Caco-2 (cell line): ENCODE measurements around the gene NOSIP. TPM values are rescaled to one million over a fixed set of nuclear protein-coding genes. Genes with fewer than 3 reads are reported as not detected.

ENCODE experiments used
- BruUV-seq: library from RNA; stranded (reverse); fragments of 400-500 nt; replicated peaks from 2 replicates; lab custom pipeline; 2021; lab: Mats Ljungman, UMichigan
- CTCF ChIA-PET: fragments of 300-600 bp; sonication (Branson Sonifier 250); formaldehyde crosslinking; loops from one replicate; lab custom pipeline; 2022; ENCODE audit warnings: antibody characterized with exemption; lab: Charles Lee
- POLR2A ChIA-PET: fragments of 300-600 bp; sonication (Branson Sonifier 250); formaldehyde crosslinking; loops from one replicate; lab custom pipeline; 2022; ENCODE audit warnings: antibody characterized with exemption; lab: Charles Lee
- DNase-seq, 2 experiments: peaks; one replicate each; pipeline versions ENCODE4 v3.0.0 to v3.0.0-alpha.2; 2020 to 2022
- H3K27me3 ChIP-seq: replicated peaks from 2 replicates; pipeline ENCODE4 v1.6.0; 2011; ENCODE audit warnings: low read length; ENCODE audit not compliant: control insufficient read depth, insufficient read depth
- H3K36me3 ChIP-seq: 2 replicates; pipeline ENCODE4 v1.5.1; 2011; ENCODE audit warnings: low read length; ENCODE audit not compliant: control insufficient read depth, insufficient read depth
- H3K4me1 ChIP-seq: fragments of 250-450 bp; sonication (Bioruptor Pico); 2 replicates; pipeline ENCODE4 v1.5.1; 2020; ENCODE audit warnings: mild to moderate bottlenecking
- H3K4me3 ChIP-seq: 2 replicates; pipeline ENCODE4 v1.5.1; 2011; ENCODE audit warnings: low read depth, mild to moderate bottlenecking, control low read depth, low read length
- H3K9me3 ChIP-seq: fragments of 250-450 bp; sonication (Bioruptor Pico); 2 replicates; pipeline ENCODE4 v1.5.1; 2020; ENCODE audit warnings: mild to moderate bottlenecking, moderate library complexity
- H3K27ac Mint-ChIP-seq: one replicate; pipeline ENCODE4 v1.8.0; 2022; ENCODE audit warnings: mixed read lengths; ENCODE audit not compliant: unreplicated experiment
- H3K27me3 Mint-ChIP-seq: one replicate; pipeline ENCODE4 v1.8.0; 2022; ENCODE audit warnings: mixed read lengths; ENCODE audit not compliant: insufficient read depth, unreplicated experiment
- H3K36me3 Mint-ChIP-seq: one replicate; pipeline ENCODE4 v1.8.0; 2022; ENCODE audit warnings: mild to moderate bottlenecking, mixed read lengths; ENCODE audit not compliant: insufficient read depth, unreplicated experiment
- H3K4me1 Mint-ChIP-seq: one replicate; pipeline ENCODE4 v1.8.0; 2022; ENCODE audit warnings: low read depth, mixed read lengths; ENCODE audit not compliant: unreplicated experiment
- H3K4me3 Mint-ChIP-seq: one replicate; pipeline ENCODE4 v1.8.0; 2022; ENCODE audit warnings: mild to moderate bottlenecking, moderate library complexity, mixed read lengths; ENCODE audit not compliant: unreplicated experiment
- H3K9me3 Mint-ChIP-seq: one replicate; pipeline ENCODE4 v1.8.0; 2022; ENCODE audit warnings: mixed read lengths; ENCODE audit not compliant: unreplicated experiment
- intact Hi-C: fragments of 100-400 bp; cut with micrococcal nuclease; formaldehyde crosslinking; loops from one replicate; pipeline ENCODE4 v1.10.0; 2022; ENCODE audit not compliant: unreplicated experiment
- total RNA-seq: library from RNA; stranded (reverse); gene quantifications from 2 replicates; pipeline ENCODE4 v1.2.3, GENCODE V29; 2022
- TF ChIP-seq, protein P1 (sequence below), 2 experiments: fragments of 200-600 bp in 1 of 2; IDR thresholded peaks; 1 replicate in 1 of 2; 2 replicates in 1 of 2; pipeline versions ENCODE4 v1.5.1 to v1.8.0; 2011 to 2022; ENCODE audit warnings: antibody characterized with exemption in 1 of 2, control low read depth in 1 of 2, inconsistent platforms in 1 of 2, low read depth in 1 of 2, low read length in 1 of 2, mild to moderate bottlenecking in 1 of 2, moderate library complexity in 1 of 2; ENCODE audit not compliant: insufficient read depth in 1 of 2, severe bottlenecking in 1 of 2, unreplicated experiment in 1 of 2

The NOSIP gene
- total RNA-seq, 1 experiment from 2014 or later: 74.7 TPM

- Histone ChIP-seq H3K27me3 (no peaks in the 10 kb centered on the region), H3K4me1 (no peaks in the 10 kb centered on the region), H3K36me3 (no peaks in the 10 kb centered on the region), H3K9me3 (no peaks in the 10 kb centered on the region), H3K4me3 (no peak overlapping the region)
- intact Hi-C loops: no loop called here
- H3K36me3 Mint-ChIP-seq: peaks cover 9% of the 10 kb centered on the region
- no peak for DNase-seq
- H3K4me3 Mint-ChIP-seq: no peak overlapping the region
- peaks cover 7% of the 10 kb centered on the region for H3K4me1 Mint-ChIP-seq
- no TSS peak for BruUV-seq
- TF ChIP-seq, protein P1, sequence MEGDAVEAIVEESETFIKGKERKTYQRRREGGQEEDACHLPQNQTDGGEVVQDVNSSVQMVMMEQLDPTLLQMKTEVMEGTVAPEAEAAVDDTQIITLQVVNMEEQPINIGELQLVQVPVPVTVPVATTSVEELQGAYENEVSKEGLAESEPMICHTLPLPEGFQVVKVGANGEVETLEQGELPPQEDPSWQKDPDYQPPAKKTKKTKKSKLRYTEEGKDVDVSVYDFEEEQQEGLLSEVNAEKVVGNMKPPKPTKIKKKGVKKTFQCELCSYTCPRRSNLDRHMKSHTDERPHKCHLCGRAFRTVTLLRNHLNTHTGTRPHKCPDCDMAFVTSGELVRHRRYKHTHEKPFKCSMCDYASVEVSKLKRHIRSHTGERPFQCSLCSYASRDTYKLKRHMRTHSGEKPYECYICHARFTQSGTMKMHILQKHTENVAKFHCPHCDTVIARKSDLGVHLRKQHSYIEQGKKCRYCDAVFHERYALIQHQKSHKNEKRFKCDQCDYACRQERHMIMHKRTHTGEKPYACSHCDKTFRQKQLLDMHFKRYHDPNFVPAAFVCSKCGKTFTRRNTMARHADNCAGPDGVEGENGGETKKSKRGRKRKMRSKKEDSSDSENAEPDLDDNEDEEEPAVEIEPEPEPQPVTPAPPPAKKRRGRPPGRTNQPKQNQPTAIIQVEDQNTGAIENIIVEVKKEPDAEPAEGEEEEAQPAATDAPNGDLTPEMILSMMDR (IDR thresholded peaks at IDR 0.05; ENCODE audit: insufficient read depth in 1 of 2, low read depth in 1 of 2, low read length in 1 of 2, severe bottlenecking in 1 of 2, unreplicated experiment in 1 of 2): no peak
- ChIA-PET POLR2A (interaction anchor here (0.7 kb wide), 1 partner anchor 53 kb away, joined by 12 read pairs; the partner anchor contains the start of gene RRAS), CTCF (no interaction called here)
- H3K9me3 Mint-ChIP-seq: no peaks in the 10 kb centered on the region
- H3K27me3 Mint-ChIP-seq: no peaks in the 10 kb centered on the region
- no peak overlapping the region for H3K27ac Mint-ChIP-seq
Observed at GRCh38 chr19:49587227-49587626, 6.9 kb upstream of the NOSIP start.

DNA sequence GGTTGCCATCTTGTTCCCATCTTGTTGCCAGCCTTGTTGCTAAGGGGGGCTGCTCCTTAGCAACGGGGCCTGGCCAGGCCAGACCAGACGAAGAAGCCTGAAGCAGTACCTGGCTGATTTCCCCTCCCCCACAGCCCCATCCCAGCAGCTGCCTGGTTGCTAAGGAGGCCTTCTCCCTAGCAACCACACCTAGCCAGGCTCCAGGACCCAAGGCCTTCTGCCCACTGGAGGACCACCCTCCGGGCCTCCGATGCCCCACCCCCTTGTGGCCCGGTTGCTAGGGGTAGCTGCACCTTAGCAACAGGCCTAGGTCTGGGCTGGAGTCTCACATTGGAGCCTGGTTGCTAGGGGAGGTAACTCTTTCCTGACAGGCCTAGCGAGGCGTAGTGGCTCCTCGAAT, 4.7 kb upstream of the NOSIP start:
- Mint-ChIP-seq H3K4me1 (peaks cover 6% of the 10 kb centered on the region), H3K27me3 (no peaks in the 10 kb centered on the region), H3K4me3 (no peak overlapping the region), H3K27ac (no peak overlapping the region), H3K36me3 (peaks cover 11% of the 10 kb centered on the region), H3K9me3 (no peaks in the 10 kb centered on the region)
- Histone ChIP-seq H3K4me1 (0 out of 2 replicates have a peak, but pooled peaks cover 4% of the 10 kb centered on the region), H3K27me3 (no peaks in the 10 kb centered on the region), H3K4me3 (no peak overlapping the region), H3K36me3 (no peaks in the 10 kb centered on the region), H3K9me3 (no peaks in the 10 kb centered on the region)
- ChIA-PET POLR2A (no interaction called here), CTCF (no interaction called here)
- no TSS peak for BruUV-seq
- TF ChIP-seq, protein P1 (IDR thresholded peaks at IDR 0.05; ENCODE audit: insufficient read depth in 1 of 2, low read depth in 1 of 2, low read length in 1 of 2, severe bottlenecking in 1 of 2, unreplicated experiment in 1 of 2): no peak
- DNase-seq: no peak
- intact Hi-C loops: no loop called here

- ChIA-PET CTCF (no interaction called here), POLR2A (interaction anchor here (0.6 kb wide), 1 partner anchor 41 kb away, joined by 3 read pairs; no protein-coding TSS in a partner anchor)
- Mint-ChIP-seq H3K36me3 (peaks cover 14% of the 10 kb centered on the region), H3K27me3 (no peaks in the 10 kb centered on the region), H3K9me3 (no peaks in the 10 kb centered on the region), H3K27ac (no peak overlapping the region), H3K4me1 (no peaks in the 10 kb centered on the region), H3K4me3 (no peak overlapping the region)
- intact Hi-C loops: no loop called here
- no TSS peak for BruUV-seq
- H3K36me3 ChIP-seq: no peaks in the 10 kb centered on the region
- H3K4me3 ChIP-seq: no peak overlapping the region
- no peaks in the 10 kb centered on the region for H3K9me3 ChIP-seq
- no peaks in the 10 kb centered on the region for H3K27me3 ChIP-seq
- H3K4me1 ChIP-seq: 0 out of 2 replicates have a peak, but pooled peaks cover 4% of the 10 kb centered on the region
- TF ChIP-seq, protein P1 (IDR thresholded peaks at IDR 0.05; ENCODE audit: insufficient read depth in 1 of 2, low read depth in 1 of 2, low read length in 1 of 2, severe bottlenecking in 1 of 2, unreplicated experiment in 1 of 2): no peak
- no peak for DNase-seq
Observed at GRCh38 chr19:49583239-49583638, 2.9 kb upstream of the NOSIP start.
